HG03045 (cell line): ENCODE measurements around the gene DNAJC13.

Experiments used
- ATAC-seq: cut with Tn5 transposase; IDR thresholded peaks from one replicate; pipeline ENCODE4 v1.9.1; 2021; ENCODE audit warnings: mild to moderate bottlenecking, moderate library complexity; ENCODE audit not compliant: unreplicated experiment

DNAJC13 gene

GRCh38 chr3:132404276-132404675, 13.0 kb upstream of the DNAJC13 start:
- no peak for ATAC-seq

- ATAC-seq, result no peak
Measured at GRCh38 chr3:132405188-132405587, 12.1 kb upstream of the DNAJC13 start.

DNA sequence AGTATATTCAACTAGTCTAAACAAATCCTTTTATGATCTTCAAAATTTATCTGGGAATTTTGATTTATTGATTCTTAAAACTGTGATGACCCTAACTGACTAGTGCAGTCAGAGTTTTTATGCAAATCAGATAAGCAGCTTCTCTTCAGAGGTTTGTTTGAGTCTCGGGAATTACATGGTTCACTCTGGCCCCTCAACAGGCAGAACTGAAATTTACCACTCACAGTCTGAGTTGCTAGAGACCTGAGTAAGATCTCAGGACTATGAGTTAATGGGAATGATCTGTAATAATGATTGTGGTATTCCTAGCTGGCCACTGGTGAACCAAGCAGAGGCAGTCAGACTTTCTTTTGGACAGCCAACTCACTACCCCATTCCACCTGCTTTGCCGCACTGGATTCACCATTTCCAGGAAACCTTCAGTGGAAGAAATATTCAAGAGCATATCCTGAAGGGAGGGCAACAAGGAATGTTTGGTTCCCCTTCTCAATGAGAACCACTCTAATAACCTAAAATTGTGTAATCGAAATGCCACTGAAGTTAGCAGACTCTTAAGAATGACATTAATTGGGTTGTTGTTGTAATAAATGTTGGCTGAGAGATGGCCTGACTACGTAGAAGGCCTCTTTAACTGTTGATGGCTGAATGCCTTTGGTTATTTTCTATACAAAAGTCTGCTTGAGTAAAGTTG, 11.5 kb upstream of the DNAJC13 start:
- no peak for ATAC-seq

- no peak for ATAC-seq
Measured at GRCh38 chr3:132406587-132406986, 10.7 kb upstream of the DNAJC13 start.

DNA sequence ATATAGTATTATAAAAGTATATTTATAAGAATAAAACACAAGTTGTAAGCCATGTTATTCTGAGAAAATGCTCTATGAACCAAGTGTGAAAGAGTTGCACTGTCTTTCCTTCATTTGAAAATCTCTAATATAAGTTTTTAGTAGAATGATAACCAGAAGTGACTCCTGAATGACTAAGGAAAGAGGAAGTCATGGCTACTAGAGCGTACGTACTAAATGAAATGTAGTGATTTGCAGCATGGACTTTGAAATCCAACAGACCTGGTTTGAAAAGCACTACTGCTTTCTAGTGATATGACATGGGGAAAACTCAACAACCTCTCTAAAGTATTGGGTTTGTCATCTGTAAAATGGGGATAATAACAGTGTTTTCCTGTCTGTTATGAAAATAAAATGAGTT, 10.3 kb upstream of the DNAJC13 start:
- no peak for ATAC-seq

- ATAC-seq, result no peak
Measured at GRCh38 chr3:132414841-132415240, 2.5 kb upstream of the DNAJC13 start.

DNA sequence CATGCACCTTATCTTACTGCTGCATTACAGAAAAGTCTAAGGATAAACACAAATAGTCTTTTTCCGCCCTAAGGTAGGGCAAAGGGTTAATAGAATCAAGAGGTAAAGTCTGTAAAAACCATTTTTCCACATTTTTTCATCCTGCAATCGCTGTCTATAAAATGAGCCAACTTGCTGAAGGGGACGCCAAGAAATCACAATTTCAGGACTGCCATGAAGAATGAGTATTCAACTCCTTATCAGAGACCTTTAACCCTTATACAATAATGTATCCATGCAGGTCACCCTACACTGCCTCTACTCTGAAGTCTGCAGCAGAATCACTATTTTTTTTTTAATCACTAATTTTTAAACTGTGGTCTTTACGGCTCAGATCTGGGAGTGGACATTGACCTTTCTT, 1.1 kb upstream of the DNAJC13 start:
- ATAC-seq, result no peak

DNA sequence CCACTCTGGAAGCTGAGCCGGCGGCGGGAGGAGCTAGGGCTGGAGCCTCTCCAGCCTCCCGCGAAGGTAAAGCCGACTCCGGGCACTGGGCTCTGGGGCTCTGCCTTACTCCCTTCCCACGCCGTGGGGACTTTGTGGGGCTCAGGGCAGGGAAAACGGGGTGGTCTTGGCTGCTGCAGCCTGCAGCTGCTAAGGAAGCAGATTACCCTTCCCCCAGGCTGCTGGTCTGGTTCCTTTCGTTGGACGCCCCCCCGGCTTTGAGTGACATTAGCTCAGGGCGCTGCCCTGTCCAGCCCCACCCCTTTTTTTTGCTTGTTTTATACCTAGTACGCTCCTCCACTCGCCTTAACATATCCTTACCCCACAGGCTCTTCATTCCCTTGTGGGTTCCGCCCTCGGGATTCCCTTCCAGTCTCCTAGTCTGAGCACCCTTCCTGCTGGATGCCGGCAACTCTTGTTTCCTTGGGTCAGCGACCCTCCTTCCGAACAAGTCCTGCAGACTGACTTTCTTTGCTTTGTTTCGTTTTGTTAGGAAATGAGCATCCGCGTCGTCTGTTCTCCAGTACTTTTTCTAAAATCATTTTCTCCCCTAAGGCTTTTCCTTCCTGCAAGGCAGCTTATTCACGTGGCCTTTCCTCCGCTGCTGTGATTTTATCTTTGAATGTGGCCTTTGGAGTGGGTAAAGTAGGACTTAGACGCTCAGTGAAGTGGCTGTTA, 551 bp downstream of the DNAJC13 start:
- peak; percentile 43 for ATAC-seq

- no peak for ATAC-seq
Measured at GRCh38 chr3:132418916-132419315, 1.6 kb downstream of the DNAJC13 start.

DNA sequence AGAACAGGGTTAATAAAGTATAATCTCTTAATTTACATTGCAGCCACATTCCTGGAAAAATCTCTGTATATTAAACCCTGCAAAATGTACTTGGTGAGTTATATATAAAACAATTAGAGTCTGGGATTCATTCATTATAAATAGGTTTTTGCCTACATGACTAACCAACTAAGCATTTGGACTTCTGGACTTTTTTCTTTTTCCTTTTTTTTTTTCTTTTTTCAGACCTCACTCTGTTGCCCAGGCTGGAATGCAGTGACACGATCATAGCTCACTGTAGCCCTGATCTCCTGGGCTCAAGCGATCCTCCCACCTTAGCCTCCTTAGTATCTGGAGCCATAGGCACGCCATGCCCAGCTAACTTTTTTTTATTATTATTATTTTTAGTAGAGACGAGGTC, 4.5 kb downstream of the DNAJC13 start:
- no peak for ATAC-seq

GRCh38 chr3:132422531-132422930, 5.2 kb downstream of the DNAJC13 start:
- ATAC-seq, result no peak

GRCh38 chr3:132432639-132433038, 15.3 kb downstream of the DNAJC13 start:
- ATAC-seq, result no peak

GRCh38 chr3:132433121-132433520, 15.8 kb downstream of the DNAJC13 start:
- no peak for ATAC-seq

DNA sequence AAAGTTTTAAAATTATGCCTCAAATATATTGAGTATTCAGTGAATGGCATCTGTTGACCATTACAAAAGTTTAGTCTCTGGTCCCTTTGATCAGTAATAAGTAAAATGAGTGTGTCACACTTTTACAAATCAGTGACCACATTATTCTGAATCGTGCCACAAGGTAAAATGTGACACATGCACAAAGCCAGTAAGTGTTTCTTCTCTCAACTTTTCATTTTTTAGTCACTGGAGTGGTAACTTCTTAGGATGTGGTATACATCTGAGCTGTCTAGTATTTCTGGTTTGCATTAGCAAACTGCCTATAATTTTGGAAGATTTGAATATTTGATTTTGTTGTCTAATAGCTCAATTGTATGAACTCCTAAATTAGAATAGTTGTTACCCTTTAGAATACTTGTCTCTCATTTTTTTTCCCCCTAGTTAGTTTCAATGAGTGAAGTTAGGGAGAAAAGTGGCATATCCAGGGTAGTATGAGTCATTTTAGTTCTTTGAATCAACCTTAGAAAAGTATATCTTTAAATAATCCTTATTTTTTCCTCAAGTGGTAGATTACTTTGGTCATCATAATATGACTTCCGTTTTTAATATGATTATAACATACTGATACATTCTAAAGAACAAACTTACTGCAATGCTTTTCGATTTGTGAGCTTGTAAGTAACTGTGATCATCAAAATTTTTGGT, 18.1 kb downstream of the DNAJC13 start:
- ATAC-seq, result no peak

DNA sequence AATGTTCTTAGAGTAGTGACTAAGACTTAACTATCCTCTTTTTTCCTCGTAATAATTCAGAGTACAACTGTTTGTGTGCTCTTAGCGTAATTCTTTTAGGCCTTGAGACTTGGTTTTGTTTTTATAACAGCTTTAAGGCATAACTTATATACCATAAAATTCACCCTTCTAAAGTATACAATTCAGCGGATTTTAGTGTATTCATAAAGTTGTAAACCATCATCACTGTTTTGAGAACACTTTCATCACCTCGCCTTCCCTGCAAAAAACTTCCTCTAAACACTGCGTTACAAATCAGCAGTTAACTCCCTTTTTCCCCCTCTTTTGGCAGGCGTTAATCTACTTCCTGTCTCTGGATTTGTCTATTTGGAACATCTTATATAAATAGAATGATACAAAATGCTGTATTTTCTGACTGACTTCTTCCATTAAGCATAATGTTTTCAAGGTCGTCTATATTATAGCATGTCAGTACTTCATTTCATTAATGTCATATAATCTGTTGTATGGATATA, 18.7 kb downstream of the DNAJC13 start:
- no peak for ATAC-seq

GRCh38 chr3:132443421-132443820, 26.1 kb downstream of the DNAJC13 start:
- ATAC-seq, result no peak

GRCh38 chr3:132444383-132444782, 27.1 kb downstream of the DNAJC13 start:
- ATAC-seq, result no peak

DNA sequence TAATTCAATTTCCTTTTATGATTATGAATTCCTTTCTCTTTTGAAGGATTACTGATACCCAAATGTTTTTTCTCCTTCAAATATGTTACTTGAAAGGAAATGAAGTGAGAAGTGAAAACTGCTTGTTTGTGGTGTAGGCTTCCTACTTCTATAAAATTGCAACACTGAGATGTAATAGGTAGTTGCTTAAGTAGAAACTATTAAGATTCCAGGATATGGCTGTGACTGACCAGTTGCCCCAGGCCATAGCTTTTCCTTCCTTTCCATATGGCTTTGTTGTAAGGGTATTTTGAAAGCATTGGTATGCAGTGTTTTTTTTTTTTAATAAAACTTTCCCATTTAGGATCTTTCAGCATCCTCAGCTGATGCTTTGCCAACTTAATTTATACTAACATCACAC, 28.5 kb downstream of the DNAJC13 start:
- ATAC-seq, result no peak

DNA sequence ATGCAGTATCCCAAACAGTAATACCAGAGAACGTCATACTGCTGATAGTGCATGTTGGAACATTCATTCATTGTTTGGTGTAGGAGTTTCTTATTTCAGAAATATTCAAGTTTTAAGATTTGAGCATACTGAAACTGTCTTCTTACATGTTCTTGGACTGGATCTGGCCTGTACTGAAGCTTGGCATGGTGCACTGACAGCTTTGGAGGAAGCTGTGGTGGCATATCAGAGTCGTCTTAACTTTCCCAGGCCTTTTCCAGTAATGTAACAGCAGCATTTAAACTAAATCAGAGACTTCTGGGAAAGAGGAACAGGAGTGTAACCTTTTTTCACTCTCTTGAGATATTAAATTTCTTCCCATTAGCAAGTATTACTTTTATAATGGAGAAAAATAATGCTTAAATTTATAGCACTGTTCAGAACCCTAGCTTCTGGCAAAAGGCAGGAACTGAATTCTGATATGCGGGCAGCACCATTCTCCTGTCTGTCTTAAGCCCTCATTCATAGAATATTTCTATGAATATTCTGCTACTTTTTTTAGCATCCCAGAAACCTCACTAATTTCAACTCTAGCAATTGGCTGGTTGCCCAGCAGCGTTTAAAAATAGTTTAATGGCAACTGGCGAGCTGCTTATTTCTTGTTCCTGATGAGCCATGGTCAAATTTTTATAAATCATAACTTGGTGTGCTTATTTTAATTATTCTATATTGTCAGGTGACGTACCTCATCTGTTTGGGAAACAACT, 31.1 kb downstream of the DNAJC13 start:
- no peak for ATAC-seq

DNA sequence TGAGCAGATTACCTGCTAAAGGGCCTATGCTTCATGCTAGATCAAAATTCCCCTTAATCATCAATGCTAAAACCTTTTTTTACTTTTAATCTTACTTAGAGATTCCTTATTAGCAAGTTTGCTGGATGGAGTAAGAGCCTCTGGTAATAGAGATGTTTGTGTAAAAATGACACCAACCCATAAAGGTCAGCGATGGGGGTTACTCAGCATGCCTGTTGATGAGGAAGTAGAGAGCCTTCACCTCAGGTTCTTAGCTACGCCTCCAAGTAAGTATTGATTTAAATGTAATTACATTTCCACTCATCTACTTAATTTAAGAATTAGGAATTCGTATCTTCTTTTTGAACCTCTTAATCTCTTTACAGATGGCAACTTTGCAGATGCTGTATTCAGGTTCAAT, 38.8 kb downstream of the DNAJC13 start:
- ATAC-seq, result no peak

- ATAC-seq, result no peak
Measured at GRCh38 chr3:132456571-132456970, 39.3 kb downstream of the DNAJC13 start.
